ENCODE measurements around the gene ITGB7.
"Not testable (repeated sequence)": the region's sequence is repeated elsewhere in the genome, so short reads cannot be mapped to it uniquely, and the experiment has no call there.

Gene ITGB7

GRCh38 chr12:53195516-53196420 lies 11.3 kb downstream of the ITGB7 start:
- no peak for DNase-seq

- DNase-seq: no peak
Observed at GRCh38 chr12:53194973-53195372, 12.1 kb downstream of the ITGB7 start.

GRCh38 chr12:53193985-53194716 lies 12.9 kb downstream of the ITGB7 start:
- no peak for DNase-seq

- DNase-seq: no peak
Observed at GRCh38 chr12:53193040-53193439, 14.0 kb downstream of the ITGB7 start.

- no peak for DNase-seq
Observed at GRCh38 chr12:53192531-53193021, 14.5 kb downstream of the ITGB7 start.

GRCh38 chr12:53191885-53192530 lies 15.0 kb downstream of the ITGB7 start:
- DNase-seq: no peak

GRCh38 chr12:53191096-53191884 lies 15.8 kb downstream of the ITGB7 start:
- no peak for DNase-seq

- DNase-seq: no peak
Observed at GRCh38 chr12:53190108-53190729, 16.8 kb downstream of the ITGB7 start.

GRCh38 chr12:53187145-53187899 lies 19.7 kb downstream of the ITGB7 start:
- DNase-seq: no peak

- no peak for DNase-seq
Observed at GRCh38 chr12:53186745-53187144, 20.3 kb downstream of the ITGB7 start.

GRCh38 chr12:53185582-53186153 lies 21.4 kb downstream of the ITGB7 start:
- DNase-seq: no peak

- no peak for DNase-seq
Observed at GRCh38 chr12:53184828-53185227, 22.2 kb downstream of the ITGB7 start.

- DNase-seq: no peak
Observed at GRCh38 chr12:53182903-53183302, 24.1 kb downstream of the ITGB7 start.

- DNase-seq: no peak
Observed at GRCh38 chr12:53181935-53182334, 25.1 kb downstream of the ITGB7 start.

GRCh38 chr12:53180931-53181645 lies 26.0 kb downstream of the ITGB7 start:
- DNase-seq: peak; percentile 11 to 39

GRCh38 chr12:53180220-53180930 lies 26.7 kb downstream of the ITGB7 start, which contains the start of the genes CSAD and ZNF740:
CSAD (minus strand) TSS chr12:53180925; CDS start chr12:53173470, 7,455 bp downstream.
ZNF740 (plus strand) TSS chr12:53180722; CDS start chr12:53181984, 1,262 bp downstream.
- DNase-seq: peak; percentile 73 to 91

- DNase-seq: no peak
Observed at GRCh38 chr12:53179687-53180219, 27.3 kb downstream of the ITGB7 start.

GRCh38 chr12:53178803-53179202 lies 28.2 kb downstream of the ITGB7 start:
- DNase-seq: not testable (repeated sequence)

GRCh38 chr12:53177447-53177846 lies 29.6 kb downstream of the ITGB7 start:
- DNase-seq: not testable (repeated sequence)
